ENCODE measurements around the gene PKNOX2.
A peak's percentile ranks its signal among the peaks of the same experiment; 100 is the strongest.

Gene PKNOX2

GRCh38 chr11:125155767-125156166 is 8.8 kb upstream of the PKNOX2 start:
- DNase-seq, result no peak

- no peak for DNase-seq
Observed at GRCh38 chr11:125156346-125157117, 8.0 kb upstream of the PKNOX2 start.

GRCh38 chr11:125157118-125157733 is 7.3 kb upstream of the PKNOX2 start:
- no peak for DNase-seq

GRCh38 chr11:125157953-125158680 is 6.4 kb upstream of the PKNOX2 start:
- DNase-seq, result no peak

GRCh38 chr11:125162743-125163142 is 1.8 kb upstream of the PKNOX2 start:
- DNase-seq, result no peak

GRCh38 chr11:125163431-125164063 is 1.0 kb upstream of the PKNOX2 start:
- DNase-seq, result no peak

GRCh38 chr11:125164091-125164421 is 495 bp upstream of the PKNOX2 start:
- no peak for DNase-seq

- no peak for DNase-seq
Observed at GRCh38 chr11:125165111-125165842, 726 bp downstream of the PKNOX2 start.

- DNase-seq, result no peak
Observed at GRCh38 chr11:125165843-125166763, 1.6 kb downstream of the PKNOX2 start.

GRCh38 chr11:125166764-125167291 is 2.3 kb downstream of the PKNOX2 start:
- no peak for DNase-seq

GRCh38 chr11:125167292-125167953 is 2.9 kb downstream of the PKNOX2 start:
- no peak for DNase-seq

- DNase-seq, result peak; percentile 9
Observed at GRCh38 chr11:125167954-125168835, 3.6 kb downstream of the PKNOX2 start.

- DNase-seq, result no peak
Observed at GRCh38 chr11:125168918-125169456, 4.4 kb downstream of the PKNOX2 start.

GRCh38 chr11:125170001-125170509 is 5.5 kb downstream of the PKNOX2 start:
- DNase-seq, result no peak

- no peak for DNase-seq
Observed at GRCh38 chr11:125170510-125171031, 6.0 kb downstream of the PKNOX2 start.

- DNase-seq, result no peak
Observed at GRCh38 chr11:125171974-125172373, 7.4 kb downstream of the PKNOX2 start.

- DNase-seq, result no peak
Observed at GRCh38 chr11:125173027-125173426, 8.5 kb downstream of the PKNOX2 start.

GRCh38 chr11:125173556-125173955 is 9.0 kb downstream of the PKNOX2 start:
- no peak for DNase-seq

GRCh38 chr11:125174057-125174456 is 9.5 kb downstream of the PKNOX2 start:
- no peak for DNase-seq
